Esophagus (tissue), 2 donors: ENCODE results near the gene AATK. TPM values are rescaled to one million over a fixed set of nuclear protein-coding genes. Genes with fewer than 3 reads are reported as not detected.

Experiments used
- polyA plus RNA-seq, 2 donors: library from polyadenylated mRNA; stranded (reverse); fragments of 200-250 nt; gene quantifications; one replicate each; pipeline ENCODE4 v1.2.3, GENCODE V29; 2013
- donor health status: healthy with polysubstance abuse.
- donor health status: Bipolar disorder and iron deficiency.

Gene AATK
- polyA plus RNA-seq, 2 donors = 1.1 to 1.2 TPM

Other genes starting within 250 kb of the AATK start
- gene CHMP6, start 174.4 kb downstream of the AATK start, polyA plus RNA-seq = 10 to 100 TPM; 21.5 to 26.7 TPM
- gene BAIAP2, start 131.1 kb downstream of the AATK start, polyA plus RNA-seq = 100 to 1,000 TPM in 1 of 2 donors, 10 to 100 TPM in 1; 91.2 to 107 TPM
- not detected for gene PVALEF, start 714 bp downstream of the AATK start, polyA plus RNA-seq
- 1 to 10 TPM; 5.2 to 8.7 TPM for gene CEP131, start 56.7 kb upstream of the AATK start, polyA plus RNA-seq
- 10 to 100 TPM; 21.6 to 40.3 TPM for gene TEPSIN, start 72.8 kb upstream of the AATK start, polyA plus RNA-seq
- gene NDUFAF8, start 73.1 kb upstream of the AATK start, polyA plus RNA-seq = 10 to 100 TPM; 34.0 to 37.1 TPM
- gene SLC38A10, start 129.1 kb upstream of the AATK start, polyA plus RNA-seq = 10 to 100 TPM; 22.9 to 40.5 TPM
- 1 to 10 TPM; 3.0 to 9.1 TPM for gene BAHCC1, start 229.2 kb upstream of the AATK start, polyA plus RNA-seq